ENCODE results near the gene ESPL1.

Gene ESPL1

DNA sequence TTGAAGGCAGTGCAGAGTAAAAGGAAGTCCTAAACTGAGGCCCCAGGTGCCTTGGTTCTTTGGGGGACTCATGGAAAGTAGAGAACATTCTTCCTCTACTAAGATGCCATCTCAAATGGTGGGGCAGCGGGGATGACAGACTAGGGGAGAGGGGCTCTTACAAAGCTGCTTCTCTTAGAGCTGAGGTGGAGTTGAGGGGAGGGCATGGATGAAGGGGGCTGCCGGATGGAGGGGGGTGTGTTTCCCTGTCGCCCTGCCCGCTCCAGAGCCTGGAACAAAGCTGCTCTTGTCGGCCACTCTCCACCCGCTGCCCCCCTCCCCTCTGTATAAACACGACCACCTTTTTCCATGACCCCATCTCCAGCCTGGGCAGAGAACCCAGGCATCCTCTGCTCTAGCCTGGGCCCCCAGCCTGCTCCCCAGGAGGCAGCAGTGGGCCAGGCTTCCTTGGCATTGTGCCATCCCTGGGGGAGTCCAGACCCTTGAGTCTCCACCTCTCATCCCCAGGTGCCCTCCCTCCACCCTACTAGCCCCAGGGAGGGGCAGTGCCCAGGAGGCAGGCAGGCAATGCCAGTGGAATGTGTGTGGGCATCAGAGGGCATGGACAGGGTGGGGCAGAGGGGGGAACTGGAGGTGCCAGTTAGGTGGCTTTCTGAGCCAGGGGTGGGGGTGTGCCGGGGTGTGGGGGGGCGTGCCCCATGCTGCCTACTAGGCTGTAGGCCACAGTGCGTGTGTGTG, 37.8 kb upstream of the ESPL1 start:
- H3K4me3 ChIP-seq (ENCODE audit: low read depth, low read length): no peak overlapping the region

DNA sequence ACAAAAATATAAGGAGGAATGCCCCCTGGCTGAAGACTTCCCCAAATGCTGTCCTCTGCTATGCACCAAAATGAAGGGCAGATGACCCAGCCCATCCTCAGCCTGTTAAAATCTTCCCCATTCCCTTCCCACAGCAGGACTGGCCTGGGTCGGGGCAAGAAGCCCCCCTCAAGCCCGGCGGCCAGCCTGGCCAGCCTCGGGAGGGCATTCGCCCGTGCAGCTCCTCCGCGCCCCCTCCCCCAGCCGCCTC, 36.5 kb upstream of the ESPL1 start:
- peak overlapping the region; percentile 55 for H3K4me3 ChIP-seq (ENCODE audit: low read depth, low read length)

DNA sequence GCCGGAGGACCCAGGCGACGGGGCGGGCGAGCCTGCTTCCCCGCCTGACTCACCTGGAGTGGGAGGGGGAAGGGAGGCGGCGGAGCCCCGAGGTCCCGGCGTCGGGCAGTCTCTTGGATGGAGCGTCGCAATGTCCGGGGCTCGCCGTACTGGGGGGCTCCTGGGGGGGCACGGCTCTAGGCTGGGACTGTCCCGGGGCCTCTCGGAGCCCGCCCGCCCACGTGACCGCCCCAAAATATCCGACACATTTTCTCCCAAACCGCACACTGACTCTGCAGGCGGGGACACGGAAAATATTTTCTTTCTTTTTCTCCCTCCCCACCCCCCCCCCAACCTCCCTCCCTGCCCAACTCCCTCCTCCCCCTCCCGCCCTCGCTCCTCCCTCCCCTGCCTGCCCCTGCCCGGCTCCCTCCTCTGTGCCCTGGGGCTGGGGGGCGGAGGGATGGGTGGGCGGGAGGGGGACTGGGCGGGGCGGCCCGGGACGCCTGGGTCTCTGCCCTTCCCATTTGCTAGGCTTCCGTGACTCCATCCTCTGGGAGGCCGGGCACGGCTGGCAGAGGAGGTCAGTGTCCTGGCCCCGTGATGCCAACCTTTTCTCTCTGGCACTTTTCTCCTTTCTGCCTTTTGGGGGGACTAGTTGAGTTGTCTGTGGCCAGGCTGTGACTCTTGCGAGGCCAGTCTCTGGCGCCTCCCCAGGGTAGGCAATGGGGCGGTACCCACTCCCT, 36.0 kb upstream of the ESPL1 start, which contains the start of gene RARG:
Gene RARG (minus strand): TSS at position 289 of the 725 bp plus-strand sequence. CDS start 4,664 bp downstream, outside the sequence.
- peak within 1 kb of the TSS; percentile 55 for H3K4me3 ChIP-seq (ENCODE audit: low read depth, low read length)

DNA sequence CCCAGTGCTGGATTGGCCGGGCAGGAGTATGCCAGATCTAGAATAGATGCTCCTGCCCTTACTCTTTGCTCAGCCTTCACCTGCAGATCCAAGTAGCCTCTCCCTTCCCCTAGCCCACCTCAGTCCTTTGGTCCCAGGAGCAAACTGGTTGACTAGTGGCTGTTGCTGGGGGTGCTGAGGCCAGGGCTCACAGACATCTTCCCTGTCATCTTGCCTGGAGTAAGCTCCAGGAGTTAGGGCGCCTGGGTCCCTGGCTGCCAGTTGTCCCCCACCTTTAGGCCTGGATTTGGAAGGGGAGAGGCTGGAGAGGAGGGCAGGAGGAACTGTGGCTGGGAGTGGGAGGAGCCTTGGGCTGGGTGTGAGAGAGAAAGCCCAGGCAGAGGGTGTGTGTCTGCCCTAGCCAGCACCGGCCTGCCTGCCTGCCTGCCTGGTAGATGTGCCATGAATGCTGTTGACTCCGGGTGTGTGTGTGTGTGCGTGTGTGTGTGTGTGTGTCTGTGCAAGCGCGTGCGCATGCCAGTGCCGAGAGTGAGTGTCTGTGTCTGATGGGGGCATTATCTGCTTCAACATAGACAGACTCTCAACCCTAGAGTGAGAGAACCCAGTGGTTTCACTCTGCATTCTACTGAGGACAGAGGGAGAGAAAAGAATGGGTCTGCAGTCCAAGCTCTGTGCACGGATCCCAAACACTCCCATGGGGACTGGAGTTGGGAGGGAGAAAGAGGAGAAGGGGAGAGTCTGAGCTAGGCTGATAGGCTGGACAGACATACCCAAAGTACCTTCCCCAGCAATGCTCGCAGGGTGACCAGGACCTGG, 35.2 kb upstream of the ESPL1 start:
- H3K4me3 ChIP-seq (ENCODE audit: low read depth, low read length): peak overlapping the region; percentile 33

DNA sequence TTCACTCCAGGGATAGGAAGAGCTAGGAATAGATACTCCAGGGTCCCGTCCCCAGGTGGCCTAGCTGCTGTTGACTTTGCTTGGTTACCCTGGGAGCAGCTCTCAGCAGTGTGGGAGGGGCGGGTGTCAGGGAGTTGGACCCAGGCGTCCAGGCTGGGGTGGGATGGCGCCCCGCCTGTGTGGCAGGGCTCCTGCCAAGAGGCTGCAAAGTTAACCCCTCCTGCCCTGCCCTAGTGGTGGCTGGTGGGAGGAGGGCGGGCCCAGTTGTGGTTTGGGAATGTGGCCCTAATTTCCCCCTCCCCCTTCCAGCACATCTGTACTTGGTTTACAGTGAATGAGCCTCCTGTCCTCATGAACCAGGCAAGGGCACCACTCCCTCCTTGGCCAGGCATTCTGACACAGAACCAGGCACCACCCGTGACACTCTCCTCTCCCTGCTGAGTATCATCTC, 34.4 kb upstream of the ESPL1 start:
- no peak overlapping the region for H3K4me3 ChIP-seq (ENCODE audit: low read depth, low read length)

DNA sequence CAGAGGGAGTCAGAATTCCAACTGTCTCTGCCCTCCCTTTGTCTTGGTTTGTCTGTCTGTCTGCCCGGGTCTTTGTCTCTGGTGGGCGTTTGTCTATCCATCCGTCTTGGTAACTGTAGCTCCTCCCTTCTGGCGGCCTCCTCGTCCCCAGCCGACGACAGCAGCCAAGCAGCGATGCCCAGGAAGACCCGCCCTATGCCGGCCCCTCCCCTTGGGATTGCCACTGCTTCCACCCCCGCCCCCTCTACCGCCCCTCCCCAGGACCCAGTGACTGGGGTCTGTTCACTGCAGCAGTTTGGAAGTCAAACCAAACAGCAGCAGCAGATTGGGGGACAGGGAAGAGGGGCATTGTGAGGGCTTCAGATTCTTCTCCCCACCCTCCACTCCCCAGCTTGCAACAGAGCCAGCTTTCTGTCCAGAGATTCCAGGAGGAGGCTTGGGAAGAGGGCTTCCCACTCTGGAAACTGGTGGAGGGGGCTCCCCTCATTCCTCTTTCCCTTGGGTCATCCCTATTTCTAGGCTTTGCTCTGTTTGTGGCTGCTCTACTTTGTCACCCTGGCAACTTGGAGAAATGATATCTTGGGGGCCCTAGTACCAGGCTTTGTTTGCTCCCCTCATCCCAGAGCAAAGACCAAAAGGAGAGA, 33.7 kb upstream of the ESPL1 start:
- H3K4me3 ChIP-seq (ENCODE audit: low read depth, low read length): no peak overlapping the region

DNA sequence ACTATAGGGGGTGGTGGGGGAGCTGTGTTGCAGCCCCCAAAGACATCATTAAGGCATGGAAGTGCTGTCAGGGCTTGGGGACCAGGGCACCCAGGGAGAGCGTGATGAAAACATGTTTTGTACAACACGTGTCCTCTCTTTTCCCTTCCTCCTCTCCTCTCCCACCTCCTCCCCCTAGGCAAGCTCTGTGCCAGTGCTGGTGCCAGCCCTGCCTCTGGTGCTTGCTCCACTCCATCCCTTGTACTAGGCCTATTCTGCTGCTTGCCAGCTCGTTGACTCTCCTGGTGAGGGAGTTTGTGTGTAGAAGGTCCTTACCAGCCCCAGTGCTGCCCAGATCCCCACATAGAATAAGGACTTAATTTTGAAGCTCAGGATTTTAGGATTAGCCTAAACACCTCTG, 32.9 kb upstream of the ESPL1 start:
- no peak overlapping the region for H3K4me3 ChIP-seq (ENCODE audit: low read depth, low read length)

DNA sequence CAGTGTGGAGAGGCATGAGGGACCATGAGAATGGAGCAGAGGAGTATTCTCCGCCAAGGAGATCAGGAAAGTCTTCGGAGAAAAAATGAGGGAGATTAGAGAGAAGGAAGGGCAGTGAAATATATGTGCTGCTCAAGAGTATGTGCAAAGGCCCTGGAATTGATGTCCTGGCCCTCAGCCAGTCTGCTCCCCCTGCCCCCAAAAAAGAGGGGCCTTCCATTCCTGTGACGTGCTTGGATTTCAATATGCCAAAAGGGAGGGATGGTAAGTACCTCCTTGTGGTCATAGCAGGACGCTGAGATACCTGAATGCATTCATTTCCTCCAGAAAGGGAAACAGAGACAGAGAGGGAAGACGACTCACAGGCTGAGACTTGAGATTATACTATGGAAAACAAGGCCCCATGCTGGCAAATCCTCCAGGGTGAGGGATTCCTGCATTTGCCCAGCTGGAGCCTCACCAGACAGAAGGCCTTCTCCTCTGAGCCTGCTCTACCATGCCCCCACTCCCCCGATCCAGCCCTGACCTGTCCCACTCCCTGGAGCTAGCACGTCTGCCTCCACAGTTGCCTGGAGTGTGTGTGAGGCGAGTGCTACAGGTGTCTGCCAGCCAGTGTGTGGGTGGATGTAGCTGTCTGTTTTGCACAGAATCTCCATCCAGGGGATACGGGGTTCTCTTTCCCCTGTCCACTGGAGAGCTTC, 32.2 kb upstream of the ESPL1 start:
- H3K4me3 ChIP-seq (ENCODE audit: low read depth, low read length): no peak overlapping the region

DNA sequence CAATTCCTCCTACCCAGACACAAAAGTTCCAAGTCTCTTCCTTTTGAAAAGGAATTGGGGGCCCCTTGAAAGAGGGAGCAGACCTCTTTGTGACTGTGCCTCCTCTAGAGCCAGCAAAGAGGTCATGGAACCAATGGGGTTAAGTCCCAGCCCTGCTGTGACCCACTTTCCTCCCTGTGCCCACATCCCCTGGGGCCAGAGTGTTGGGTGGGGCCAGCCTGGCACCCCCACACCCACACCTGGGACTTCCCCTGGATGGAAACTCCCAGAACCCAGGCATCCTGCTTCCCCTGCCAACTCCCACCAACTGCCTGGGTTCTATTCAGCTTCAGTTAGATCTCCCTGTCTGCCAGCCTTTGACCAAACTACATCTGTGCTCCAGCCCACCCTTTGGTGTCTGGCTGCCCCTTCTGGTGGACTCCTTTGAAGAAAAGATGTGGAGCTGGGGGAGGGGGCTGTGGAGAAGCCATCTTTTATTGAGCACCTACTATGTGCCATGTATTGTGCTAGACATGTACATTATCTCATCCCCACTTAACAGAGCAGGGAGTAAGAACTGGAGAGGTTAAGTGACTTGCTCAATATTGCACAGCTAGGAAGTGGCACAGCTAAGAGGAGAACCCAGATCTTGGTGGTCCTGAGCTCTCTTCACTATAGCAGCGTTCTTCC, 31.5 kb upstream of the ESPL1 start:
- H3K4me3 ChIP-seq (ENCODE audit: low read depth, low read length): no peak overlapping the region

DNA sequence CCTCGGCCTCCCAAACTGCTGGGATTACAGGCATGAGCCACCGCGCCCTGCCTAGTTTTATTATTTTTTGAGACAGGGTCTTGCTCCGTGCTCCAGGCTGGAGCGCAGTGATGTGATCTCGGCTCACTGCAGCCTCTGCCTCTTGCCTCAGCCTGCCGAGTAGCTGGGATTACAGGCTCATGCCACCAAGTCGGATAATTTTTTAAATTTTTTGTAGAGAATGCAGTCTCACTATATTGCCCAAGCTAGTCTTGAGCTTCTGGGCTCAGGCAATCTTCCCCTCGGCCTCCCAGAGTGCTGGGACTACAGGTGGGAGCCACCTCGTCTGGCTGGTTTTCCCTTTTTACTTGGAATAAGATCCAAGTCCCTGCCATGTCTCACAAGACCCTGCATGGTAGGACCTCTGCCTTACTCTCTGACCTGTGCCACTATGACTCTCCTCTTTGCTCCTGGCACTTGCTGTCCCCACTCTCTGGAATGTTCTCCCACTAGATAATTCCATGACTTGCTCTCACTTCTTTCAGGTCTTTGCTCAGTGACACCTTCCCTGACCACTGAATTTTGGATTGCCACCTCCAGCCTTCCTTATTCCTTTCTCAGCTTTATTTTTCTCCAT, 28.3 kb upstream of the ESPL1 start:
- no peak overlapping the region for H3K4me3 ChIP-seq (ENCODE audit: low read depth, low read length)

DNA sequence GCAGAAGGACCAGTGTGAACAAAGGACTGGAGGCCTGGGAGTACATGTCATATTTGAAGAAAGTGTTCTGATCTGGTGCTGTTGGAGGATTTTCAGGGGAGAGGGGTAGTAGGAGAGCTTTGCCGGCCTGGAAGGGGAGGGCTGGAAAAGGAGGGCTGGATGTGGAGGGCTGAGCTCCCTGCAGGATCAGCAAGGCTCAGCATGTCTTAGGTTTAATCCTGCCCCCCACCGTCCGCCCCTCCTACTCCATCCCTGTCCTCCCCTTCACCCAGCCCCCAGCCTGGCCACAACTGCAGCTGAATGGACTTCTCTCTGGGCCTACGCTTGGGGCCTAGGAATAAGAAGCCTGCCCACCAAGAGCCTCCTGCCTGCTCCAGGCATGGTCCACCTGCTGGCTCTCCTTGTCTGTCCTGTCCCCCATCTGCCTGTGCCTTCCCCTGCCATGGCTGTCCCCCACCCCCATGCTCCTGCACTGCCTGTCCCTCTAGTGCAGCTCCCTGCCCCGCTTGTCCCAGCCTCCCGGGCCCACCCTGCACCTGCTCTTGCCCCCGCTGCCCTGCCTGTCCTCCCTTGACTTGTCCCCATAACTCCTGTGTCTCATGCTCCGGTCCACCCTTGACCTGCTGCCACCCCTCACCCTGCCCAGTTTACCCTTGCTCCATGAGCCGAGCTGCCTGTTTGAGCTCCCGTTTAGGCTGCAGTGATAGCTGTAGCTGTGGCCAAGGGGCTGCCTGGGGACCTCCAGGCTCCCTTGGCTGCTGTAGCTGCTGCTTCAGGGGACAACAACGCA, 26.3 kb upstream of the ESPL1 start:
- H3K4me3 ChIP-seq (ENCODE audit: low read depth, low read length): no peak overlapping the region

DNA sequence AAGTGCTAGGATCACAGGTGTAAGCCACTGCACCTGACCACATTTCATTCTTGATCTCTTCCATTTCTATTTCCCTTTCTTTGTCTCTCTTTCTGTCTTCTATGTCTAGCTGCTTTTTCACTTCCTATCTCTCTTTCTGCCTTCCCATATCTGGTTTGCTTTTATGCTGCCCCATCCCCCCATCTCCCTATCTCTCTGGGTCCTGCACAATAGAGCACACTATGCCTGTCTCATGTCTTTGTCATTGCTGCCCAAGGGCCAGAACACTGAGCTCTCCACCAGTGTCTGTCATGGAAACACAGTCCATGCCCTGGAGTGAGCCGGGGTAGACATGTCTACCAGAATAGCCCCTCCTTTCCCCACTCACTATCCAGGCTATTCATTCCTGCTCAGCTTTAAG, 23.8 kb upstream of the ESPL1 start:
- H3K4me3 ChIP-seq (ENCODE audit: low read depth, low read length): no peak overlapping the region

DNA sequence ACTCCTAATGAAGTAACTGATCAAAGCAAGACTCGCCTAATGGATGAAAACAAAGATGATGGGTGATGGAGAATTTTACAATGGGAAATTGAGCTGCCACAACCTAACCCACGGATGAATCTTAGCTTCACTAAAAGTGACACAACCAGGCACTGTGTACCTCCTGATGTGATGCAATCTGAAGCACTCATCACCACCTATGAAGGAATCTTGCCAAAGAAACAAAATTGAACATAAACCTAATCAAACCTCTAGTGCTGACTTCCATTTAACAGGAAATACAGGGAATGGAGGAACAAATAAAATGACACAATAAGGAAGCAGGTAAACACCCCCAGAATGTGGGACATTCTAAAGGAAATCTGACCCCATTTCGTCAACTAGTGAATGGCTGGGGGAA, 22.8 kb upstream of the ESPL1 start:
- H3K4me3 ChIP-seq (ENCODE audit: low read depth, low read length): no peak overlapping the region

DNA sequence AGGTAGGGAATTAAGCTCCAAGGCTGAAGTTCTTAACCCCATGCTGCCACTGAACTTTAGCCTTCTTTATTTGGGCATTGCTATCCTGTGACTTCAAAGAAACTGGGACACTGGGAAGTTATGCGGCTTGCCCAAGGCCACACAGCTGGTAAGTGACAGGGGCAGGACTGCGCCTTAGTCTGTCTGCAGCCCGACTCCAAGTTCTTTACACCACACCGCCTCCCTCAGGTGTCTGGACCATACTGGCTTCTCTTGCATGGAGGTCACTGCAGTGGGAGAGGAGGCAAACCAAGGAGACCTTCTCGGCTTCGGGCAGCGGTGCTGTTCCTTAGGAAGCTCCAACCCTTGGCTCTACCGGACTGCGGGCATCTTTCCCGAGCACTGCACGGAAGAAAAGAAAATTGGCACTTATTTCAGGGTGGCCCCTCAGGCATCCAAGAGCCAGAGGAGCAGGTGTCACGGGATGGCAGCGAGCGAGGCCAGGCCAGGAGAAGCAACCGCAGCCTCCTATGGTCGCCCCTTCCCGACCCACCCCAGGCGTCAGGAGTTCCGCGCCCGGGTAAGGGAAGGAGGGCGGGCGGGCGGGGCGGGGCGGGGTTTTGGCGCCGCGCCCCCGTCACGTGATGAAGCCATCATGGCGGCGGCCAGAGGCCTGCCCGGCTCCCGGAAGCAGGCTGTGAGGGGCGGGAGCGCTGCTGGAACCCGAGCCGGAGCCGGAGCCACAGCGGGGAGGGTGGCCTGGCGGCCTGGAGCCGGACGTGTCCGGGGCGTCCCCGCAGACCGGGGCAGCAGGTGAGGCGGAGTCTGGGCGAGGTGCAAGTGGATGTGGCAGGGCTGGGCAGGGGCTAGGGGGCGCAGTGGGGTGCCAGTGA, 16.4 kb upstream of the ESPL1 start:
- H3K4me3 ChIP-seq (ENCODE audit: low read depth, low read length): peak overlapping the region; percentile 89

DNA sequence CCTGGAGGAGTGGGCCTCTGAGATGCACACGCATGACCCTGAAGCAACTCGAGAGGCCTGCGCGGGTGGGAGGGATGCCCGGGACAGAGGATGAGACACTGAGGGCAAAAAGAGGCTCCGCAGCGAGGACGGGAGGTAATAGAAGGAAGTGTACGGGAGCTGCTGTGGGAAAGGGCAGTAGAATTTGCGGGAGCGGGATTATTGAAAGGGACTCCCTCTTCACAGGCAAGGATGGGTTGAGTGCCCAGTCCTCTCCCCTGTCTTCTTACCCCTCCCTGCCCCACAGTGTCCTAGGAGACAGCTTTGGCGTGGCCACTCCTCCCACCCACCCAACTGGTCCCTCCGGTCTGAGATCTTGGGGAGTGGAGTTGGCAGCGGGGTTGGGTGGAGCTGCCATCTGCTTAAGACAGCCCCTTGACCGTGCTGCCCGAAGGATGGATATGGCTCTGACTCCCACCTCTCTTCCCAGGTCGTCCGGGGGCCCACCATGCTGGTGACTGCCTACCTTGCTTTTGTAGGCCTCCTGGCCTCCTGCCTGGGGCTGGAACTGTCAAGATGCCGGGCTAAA, 15.7 kb upstream of the ESPL1 start:
- H3K4me3 ChIP-seq (ENCODE audit: low read depth, low read length): peak overlapping the region; percentile 89

DNA sequence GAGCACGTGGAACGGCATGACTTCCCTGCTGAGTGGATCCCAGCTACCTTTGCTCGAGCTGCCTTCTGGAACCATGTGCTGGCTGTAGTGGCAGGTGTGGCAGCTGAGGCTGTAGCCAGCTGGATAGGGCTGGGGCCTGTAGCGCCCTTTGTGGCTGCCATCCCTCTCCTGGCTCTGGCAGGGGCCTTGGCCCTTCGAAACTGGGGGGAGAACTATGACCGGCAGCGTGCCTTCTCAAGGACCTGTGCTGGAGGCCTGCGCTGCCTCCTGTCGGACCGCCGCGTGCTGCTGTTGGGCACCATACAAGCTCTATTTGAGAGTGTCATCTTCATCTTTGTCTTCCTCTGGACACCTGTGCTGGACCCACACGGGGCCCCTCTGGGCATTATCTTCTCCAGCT, 14.8 kb upstream of the ESPL1 start:
- no peak overlapping the region for H3K4me3 ChIP-seq (ENCODE audit: low read depth, low read length)

DNA sequence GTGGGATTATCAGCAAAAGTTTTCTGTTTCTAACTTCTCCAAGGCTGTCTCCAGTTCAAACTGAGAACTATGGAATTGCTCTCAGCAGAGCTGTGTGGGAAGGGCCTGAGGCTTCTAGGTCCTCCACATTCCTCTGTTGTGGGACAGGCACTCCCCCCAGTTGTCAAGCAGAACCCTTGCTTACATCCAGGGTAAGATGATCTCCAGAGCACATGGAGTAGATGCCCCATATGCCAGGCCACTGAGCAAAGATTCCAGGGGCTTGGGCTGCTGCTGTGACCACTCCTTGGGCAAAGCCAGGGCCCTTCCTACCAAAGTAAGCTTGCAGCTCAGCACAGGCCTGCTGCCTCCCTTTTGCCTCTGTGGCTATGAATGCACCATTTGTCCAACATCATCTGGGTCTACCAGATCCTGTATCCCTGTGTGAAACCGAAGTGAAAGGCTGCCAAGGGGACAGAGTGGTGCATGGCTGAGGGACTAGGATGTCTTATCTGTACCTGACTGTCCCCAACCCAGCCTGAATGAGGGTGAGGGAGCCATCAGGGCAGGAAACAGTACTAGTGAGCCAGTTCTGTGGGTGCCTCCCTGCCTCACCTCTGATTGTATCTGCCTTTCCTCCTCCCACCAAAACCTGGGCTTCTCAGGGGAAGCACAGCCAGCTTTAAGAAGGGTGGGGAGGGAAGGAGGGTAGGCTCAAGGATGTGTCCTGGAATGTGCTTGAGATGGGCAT, 13.1 kb upstream of the ESPL1 start:
- H3K4me3 ChIP-seq (ENCODE audit: low read depth, low read length): no peak overlapping the region
